ENCODE results near the gene RAB40B. TPM values are rescaled to one million over a fixed set of nuclear protein-coding genes. Genes with fewer than 3 reads are reported as not detected.

RAB40B gene
- total and polyA plus RNA-seq, 2 of the 13 experiments (the other 11 are each of a cell fraction or from before 2014, with no cell fraction given) = 6.2 to 6.5 TPM

DNA sequence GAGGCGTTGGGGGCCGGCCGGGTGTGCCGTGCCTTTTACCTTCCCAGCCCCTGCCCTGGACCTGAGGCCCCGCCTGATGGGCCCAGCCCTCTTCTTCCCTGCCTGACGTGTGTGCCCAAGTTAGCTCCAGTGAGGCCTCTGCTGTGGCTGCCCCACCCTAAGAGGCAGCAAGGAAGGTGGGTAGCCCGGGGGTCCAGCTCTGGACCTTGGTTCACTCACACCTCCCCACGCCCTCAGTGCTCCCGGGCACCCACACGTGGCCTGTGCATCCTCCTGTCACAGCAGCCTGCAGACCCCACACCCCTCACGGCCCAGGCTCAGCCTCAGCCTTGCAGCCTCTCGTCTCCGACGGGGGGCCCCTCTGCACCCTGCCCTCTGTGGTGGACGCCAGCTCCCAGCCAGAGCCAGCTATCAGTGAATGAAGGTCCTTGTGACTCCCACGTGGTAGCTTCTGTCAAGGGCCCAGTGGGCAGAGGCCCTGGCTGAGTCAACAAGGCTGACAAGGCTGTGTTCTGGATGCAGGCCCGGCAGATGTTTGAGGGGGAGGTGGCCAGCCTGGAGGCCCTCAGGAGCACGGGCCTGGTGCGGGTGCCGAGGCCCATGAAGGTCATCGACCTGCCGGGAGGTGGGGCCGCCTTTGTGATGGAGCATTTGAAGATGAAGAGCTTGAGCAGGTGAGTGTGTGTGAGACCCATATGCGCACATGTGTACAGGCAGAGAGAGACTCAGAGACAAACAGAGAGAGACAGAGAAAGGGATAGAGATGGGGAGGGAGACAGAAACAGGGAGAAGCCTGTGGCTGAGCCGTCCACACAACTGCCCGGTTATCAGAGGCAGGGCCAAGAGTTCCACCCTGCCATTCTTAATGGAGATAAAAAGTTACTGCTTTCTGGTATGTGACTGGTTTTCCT lies 39.7 kb upstream of the RAB40B start (continued):
- TF ChIP-seq, protein P1, sequence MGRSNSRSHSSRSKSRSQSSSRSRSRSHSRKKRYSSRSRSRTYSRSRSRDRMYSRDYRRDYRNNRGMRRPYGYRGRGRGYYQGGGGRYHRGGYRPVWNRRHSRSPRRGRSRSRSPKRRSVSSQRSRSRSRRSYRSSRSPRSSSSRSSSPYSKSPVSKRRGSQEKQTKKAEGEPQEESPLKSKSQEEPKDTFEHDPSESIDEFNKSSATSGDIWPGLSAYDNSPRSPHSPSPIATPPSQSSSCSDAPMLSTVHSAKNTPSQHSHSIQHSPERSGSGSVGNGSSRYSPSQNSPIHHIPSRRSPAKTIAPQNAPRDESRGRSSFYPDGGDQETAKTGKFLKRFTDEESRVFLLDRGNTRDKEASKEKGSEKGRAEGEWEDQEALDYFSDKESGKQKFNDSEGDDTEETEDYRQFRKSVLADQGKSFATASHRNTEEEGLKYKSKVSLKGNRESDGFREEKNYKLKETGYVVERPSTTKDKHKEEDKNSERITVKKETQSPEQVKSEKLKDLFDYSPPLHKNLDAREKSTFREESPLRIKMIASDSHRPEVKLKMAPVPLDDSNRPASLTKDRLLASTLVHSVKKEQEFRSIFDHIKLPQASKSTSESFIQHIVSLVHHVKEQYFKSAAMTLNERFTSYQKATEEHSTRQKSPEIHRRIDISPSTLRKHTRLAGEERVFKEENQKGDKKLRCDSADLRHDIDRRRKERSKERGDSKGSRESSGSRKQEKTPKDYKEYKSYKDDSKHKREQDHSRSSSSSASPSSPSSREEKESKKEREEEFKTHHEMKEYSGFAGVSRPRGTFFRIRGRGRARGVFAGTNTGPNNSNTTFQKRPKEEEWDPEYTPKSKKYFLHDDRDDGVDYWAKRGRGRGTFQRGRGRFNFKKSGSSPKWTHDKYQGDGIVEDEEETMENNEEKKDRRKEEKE (IDR thresholded peaks at IDR 0.05) = no peak
- TF ChIP-seq ZBTB43 (CRISPR knock-in tag; conservative IDR thresholded peaks at IDR 0.05) (peak; percentile 95), ZBTB20 (CRISPR knock-in tag; IDR thresholded peaks at IDR 0.05; ENCODE audit: borderline replicate concordance, low read depth) (peak; percentile 100), ZNF83 (CRISPR knock-in tag; IDR thresholded peaks at IDR 0.05; ENCODE audit: borderline replicate concordance) (peak; percentile 96), KDM1A (CRISPR knock-in tag; IDR thresholded peaks at IDR 0.05) (peak; percentile 90), ZBTB3 (CRISPR knock-in tag; IDR thresholded peaks at IDR 0.05; ENCODE audit: borderline replicate concordance, low read depth) (peak; percentile 95), NR1H2 (CRISPR knock-in tag; IDR thresholded peaks at IDR 0.05; ENCODE audit: borderline replicate concordance, low read depth) (peak; percentile 91), ZBTB42 (CRISPR knock-in tag; IDR thresholded peaks at IDR 0.05) (peak; percentile 100), ZNF33B (CRISPR knock-in tag; IDR thresholded peaks at IDR 0.05) (peak; percentile 100), TOE1 (CRISPR knock-in tag; IDR thresholded peaks at IDR 0.05) (peak; percentile 99)
- TF ChIP-seq, protein P2, sequence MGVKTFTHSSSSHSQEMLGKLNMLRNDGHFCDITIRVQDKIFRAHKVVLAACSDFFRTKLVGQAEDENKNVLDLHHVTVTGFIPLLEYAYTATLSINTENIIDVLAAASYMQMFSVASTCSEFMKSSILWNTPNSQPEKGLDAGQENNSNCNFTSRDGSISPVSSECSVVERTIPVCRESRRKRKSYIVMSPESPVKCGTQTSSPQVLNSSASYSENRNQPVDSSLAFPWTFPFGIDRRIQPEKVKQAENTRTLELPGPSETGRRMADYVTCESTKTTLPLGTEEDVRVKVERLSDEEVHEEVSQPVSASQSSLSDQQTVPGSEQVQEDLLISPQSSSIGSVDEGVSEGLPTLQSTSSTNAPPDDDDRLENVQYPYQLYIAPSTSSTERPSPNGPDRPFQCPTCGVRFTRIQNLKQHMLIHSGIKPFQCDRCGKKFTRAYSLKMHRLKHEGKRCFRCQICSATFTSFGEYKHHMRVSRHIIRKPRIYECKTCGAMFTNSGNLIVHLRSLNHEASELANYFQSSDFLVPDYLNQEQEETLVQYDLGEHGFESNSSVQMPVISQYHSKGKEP (CRISPR knock-in tag; IDR thresholded peaks at IDR 0.05) = peak; percentile 96
- TF ChIP-seq, protein P3, sequence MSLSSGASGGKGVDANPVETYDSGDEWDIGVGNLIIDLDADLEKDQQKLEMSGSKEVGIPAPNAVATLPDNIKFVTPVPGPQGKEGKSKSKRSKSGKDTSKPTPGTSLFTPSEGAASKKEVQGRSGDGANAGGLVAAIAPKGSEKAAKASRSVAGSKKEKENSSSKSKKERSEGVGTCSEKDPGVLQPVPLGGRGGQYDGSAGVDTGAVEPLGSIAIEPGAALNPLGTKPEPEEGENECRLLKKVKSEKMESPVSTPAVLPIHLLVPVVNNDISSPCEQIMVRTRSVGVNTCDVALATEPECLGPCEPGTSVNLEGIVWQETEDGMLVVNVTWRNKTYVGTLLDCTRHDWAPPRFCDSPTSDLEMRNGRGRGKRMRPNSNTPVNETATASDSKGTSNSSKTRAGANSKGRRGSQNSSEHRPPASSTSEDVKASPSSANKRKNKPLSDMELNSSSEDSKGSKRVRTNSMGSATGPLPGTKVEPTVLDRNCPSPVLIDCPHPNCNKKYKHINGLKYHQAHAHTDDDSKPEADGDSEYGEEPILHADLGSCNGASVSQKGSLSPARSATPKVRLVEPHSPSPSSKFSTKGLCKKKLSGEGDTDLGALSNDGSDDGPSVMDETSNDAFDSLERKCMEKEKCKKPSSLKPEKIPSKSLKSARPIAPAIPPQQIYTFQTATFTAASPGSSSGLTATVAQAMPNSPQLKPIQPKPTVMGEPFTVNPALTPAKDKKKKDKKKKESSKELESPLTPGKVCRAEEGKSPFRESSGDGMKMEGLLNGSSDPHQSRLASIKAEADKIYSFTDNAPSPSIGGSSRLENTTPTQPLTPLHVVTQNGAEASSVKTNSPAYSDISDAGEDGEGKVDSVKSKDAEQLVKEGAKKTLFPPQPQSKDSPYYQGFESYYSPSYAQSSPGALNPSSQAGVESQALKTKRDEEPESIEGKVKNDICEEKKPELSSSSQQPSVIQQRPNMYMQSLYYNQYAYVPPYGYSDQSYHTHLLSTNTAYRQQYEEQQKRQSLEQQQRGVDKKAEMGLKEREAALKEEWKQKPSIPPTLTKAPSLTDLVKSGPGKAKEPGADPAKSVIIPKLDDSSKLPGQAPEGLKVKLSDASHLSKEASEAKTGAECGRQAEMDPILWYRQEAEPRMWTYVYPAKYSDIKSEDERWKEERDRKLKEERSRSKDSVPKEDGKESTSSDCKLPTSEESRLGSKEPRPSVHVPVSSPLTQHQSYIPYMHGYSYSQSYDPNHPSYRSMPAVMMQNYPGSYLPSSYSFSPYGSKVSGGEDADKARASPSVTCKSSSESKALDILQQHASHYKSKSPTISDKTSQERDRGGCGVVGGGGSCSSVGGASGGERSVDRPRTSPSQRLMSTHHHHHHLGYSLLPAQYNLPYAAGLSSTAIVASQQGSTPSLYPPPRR (CRISPR knock-in tag; IDR thresholded peaks at IDR 0.05; ENCODE audit: borderline replicate concordance) = peak; percentile 97
- TF ChIP-seq, protein P4, sequence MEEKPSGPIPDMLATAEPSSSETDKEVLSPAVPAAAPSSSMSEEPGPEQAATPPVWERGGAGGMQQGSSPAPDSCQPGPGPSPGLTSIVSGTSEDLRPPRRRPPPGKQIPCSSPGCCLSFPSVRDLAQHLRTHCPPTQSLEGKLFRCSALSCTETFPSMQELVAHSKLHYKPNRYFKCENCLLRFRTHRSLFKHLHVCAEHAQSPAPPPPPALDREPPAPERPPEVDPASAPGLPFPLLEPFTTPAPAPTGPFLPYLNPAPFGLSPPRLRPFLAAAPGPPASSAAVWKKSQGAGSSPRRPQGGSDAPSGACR (CRISPR knock-in tag; IDR thresholded peaks at IDR 0.05) = peak; percentile 99
- TF ChIP-seq, protein P5, sequence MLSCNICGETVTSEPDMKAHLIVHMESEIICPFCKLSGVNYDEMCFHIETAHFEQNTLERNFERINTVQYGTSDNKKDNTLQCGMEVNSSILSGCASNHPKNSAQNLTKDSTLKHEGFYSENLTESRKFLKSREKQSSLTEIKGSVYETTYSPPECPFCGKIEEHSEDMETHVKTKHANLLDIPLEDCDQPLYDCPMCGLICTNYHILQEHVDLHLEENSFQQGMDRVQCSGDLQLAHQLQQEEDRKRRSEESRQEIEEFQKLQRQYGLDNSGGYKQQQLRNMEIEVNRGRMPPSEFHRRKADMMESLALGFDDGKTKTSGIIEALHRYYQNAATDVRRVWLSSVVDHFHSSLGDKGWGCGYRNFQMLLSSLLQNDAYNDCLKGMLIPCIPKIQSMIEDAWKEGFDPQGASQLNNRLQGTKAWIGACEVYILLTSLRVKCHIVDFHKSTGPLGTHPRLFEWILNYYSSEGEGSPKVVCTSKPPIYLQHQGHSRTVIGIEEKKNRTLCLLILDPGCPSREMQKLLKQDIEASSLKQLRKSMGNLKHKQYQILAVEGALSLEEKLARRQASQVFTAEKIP (CRISPR knock-in tag; IDR thresholded peaks at IDR 0.05; ENCODE audit: borderline replicate concordance) = no peak
